A549 (cell line): ENCODE data around the gene CRMP1.

Experiments
- BHLHE40 ChIP-seq: IDR thresholded peaks from 2 replicates; pipeline ENCODE4 v1.6.1; 2012; ENCODE audit warnings: low read depth, low read length, inconsistent platforms
- EP300 ChIP-seq, 2 experiments: fragments of >200 bp; sonication (Bioruptor Twin); formaldehyde crosslinking; IDR thresholded peaks; 2 replicates in 1 of 2; 3 replicates in 1 of 2; pipeline ENCODE4 v1.6.1; 2016 to 2017
- ESRRA ChIP-seq: fragments of 150-350 bp; IDR thresholded peaks from 2 replicates; pipeline ENCODE4 v1.6.1; 2014; ENCODE audit warnings: mild to moderate bottlenecking, low read length, borderline replicate concordance
- GATA3 ChIP-seq: IDR thresholded peaks from 2 replicates; pipeline ENCODE4 v1.6.1; 2012; ENCODE audit warnings: borderline replicate concordance
- KDM5A ChIP-seq: fragments of 200-600 bp; sonication (generic); IDR thresholded peaks from 2 replicates; pipeline ENCODE4 v1.6.1; 2016; ENCODE audit warnings: antibody characterized with exemption, mild to moderate bottlenecking
- POLR2AphosphoS2 ChIP-seq: conservative IDR thresholded peaks from 2 replicates; pipeline ENCODE4 v1.6.1; 2012; ENCODE audit warnings: low read length, improper control_type of control experiment, inconsistent platforms
- RAD21 ChIP-seq, 2 experiments: fragments of >200 bp in 1 of 2; sonication (Bioruptor Twin) in 1 of 2; formaldehyde crosslinking in 1 of 2; IDR thresholded peaks in 1 of 2; conservative IDR thresholded peaks in 1 of 2; 2 replicates in 1 of 2; 3 replicates in 1 of 2; pipeline ENCODE4 v1.6.1; 2012 to 2018; ENCODE audit warnings: inconsistent platforms in 1 of 2
- SMC3 ChIP-seq: fragments of >200 bp; sonication (Bioruptor Twin); formaldehyde crosslinking; IDR thresholded peaks from 3 replicates; pipeline ENCODE4 v1.6.1; 2018; ENCODE audit warnings: inconsistent platforms
- TFCP2L1 ChIP-seq: fragments of 250-450 bp; sonication (Bioruptor Pico); IDR thresholded peaks from 2 replicates; pipeline ENCODE4 v1.5.0; 2021; ENCODE audit warnings: mild to moderate bottlenecking
- ZFP36 ChIP-seq: fragments of 450-650 bp; IDR thresholded peaks from 2 replicates; pipeline ENCODE4 v1.6.1; 2014; ENCODE audit warnings: borderline replicate concordance; ENCODE audit not compliant: partially characterized antibody
- TF ChIP-seq, protein P1 (sequence below): fragments of >200 bp; sonication (Bioruptor Twin); formaldehyde crosslinking; IDR thresholded peaks from 3 replicates; pipeline ENCODE4 v1.5.1; 2016
- TF ChIP-seq, protein P2 (sequence below): fragments of 200-600 bp; sonication (generic); IDR thresholded peaks from 2 replicates; pipeline ENCODE4 v1.6.1; 2016; ENCODE audit warnings: antibody characterized with exemption, mild to moderate bottlenecking, moderate library complexity
- TF ChIP-seq, protein P3 (sequence below): fragments of 450-650 bp; IDR thresholded peaks from 2 replicates; pipeline ENCODE4 v1.6.1; 2014; ENCODE audit warnings: antibody characterized with exemption

GRCh38 chr4:5865896-5866599 is 26.8 kb downstream of the CRMP1 start:
- TF ChIP-seq, protein P1, sequence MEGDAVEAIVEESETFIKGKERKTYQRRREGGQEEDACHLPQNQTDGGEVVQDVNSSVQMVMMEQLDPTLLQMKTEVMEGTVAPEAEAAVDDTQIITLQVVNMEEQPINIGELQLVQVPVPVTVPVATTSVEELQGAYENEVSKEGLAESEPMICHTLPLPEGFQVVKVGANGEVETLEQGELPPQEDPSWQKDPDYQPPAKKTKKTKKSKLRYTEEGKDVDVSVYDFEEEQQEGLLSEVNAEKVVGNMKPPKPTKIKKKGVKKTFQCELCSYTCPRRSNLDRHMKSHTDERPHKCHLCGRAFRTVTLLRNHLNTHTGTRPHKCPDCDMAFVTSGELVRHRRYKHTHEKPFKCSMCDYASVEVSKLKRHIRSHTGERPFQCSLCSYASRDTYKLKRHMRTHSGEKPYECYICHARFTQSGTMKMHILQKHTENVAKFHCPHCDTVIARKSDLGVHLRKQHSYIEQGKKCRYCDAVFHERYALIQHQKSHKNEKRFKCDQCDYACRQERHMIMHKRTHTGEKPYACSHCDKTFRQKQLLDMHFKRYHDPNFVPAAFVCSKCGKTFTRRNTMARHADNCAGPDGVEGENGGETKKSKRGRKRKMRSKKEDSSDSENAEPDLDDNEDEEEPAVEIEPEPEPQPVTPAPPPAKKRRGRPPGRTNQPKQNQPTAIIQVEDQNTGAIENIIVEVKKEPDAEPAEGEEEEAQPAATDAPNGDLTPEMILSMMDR = no peak
- TF ChIP-seq RAD21 (conservative IDR thresholded peaks at IDR 0.05 in 1 of 2, IDR thresholded peaks at IDR 0.05 in 1 of 2) = no peak
- TF ChIP-seq EP300 (IDR thresholded peaks at IDR 0.05) = no peak
- TF ChIP-seq SMC3 = no peak
- no peak for TF ChIP-seq GATA3
- TF ChIP-seq, protein P2, sequence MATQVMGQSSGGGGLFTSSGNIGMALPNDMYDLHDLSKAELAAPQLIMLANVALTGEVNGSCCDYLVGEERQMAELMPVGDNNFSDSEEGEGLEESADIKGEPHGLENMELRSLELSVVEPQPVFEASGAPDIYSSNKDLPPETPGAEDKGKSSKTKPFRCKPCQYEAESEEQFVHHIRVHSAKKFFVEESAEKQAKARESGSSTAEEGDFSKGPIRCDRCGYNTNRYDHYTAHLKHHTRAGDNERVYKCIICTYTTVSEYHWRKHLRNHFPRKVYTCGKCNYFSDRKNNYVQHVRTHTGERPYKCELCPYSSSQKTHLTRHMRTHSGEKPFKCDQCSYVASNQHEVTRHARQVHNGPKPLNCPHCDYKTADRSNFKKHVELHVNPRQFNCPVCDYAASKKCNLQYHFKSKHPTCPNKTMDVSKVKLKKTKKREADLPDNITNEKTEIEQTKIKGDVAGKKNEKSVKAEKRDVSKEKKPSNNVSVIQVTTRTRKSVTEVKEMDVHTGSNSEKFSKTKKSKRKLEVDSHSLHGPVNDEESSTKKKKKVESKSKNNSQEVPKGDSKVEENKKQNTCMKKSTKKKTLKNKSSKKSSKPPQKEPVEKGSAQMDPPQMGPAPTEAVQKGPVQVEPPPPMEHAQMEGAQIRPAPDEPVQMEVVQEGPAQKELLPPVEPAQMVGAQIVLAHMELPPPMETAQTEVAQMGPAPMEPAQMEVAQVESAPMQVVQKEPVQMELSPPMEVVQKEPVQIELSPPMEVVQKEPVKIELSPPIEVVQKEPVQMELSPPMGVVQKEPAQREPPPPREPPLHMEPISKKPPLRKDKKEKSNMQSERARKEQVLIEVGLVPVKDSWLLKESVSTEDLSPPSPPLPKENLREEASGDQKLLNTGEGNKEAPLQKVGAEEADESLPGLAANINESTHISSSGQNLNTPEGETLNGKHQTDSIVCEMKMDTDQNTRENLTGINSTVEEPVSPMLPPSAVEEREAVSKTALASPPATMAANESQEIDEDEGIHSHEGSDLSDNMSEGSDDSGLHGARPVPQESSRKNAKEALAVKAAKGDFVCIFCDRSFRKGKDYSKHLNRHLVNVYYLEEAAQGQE = no peak
- TF ChIP-seq ESRRA = no peak
- TF ChIP-seq BHLHE40 = no peak
- TF ChIP-seq TFCP2L1 (CRISPR knock-in tag) = no peak
- TF ChIP-seq KDM5A = no peak
- no peak for TF ChIP-seq ZFP36
- TF ChIP-seq, protein P3, sequence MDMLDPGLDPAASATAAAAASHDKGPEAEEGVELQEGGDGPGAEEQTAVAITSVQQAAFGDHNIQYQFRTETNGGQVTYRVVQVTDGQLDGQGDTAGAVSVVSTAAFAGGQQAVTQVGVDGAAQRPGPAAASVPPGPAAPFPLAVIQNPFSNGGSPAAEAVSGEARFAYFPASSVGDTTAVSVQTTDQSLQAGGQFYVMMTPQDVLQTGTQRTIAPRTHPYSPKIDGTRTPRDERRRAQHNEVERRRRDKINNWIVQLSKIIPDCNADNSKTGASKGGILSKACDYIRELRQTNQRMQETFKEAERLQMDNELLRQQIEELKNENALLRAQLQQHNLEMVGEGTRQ = no peak
- TF ChIP-seq POLR2AphosphoS2 = no peak
